T-helper 2 cell treated with Interferon-gamma antibody and Interleukin-4, amounts not matched to agents 100 ng/mL and 5 ng/mL, for 36 hours (primary cell): Measurements from ENCODE around the gene SEMA3F. TPM values are rescaled to one million over a fixed set of nuclear protein-coding genes. Genes with fewer than 3 reads are reported as not detected.

Experiments used
- intact Hi-C: fragments of 100-400 bp; cut with micrococcal nuclease; formaldehyde crosslinking; loops from one replicate; pipeline ENCODE4 v1.15.1; 2023
- total RNA-seq: library from RNA; stranded (reverse); gene quantifications from 2 replicates; pipeline ENCODE4 v1.2.3, GENCODE V29; 2022

SEMA3F gene
- total RNA-seq, 1 donor from 2014 or later, result 0.05 TPM

DNA sequence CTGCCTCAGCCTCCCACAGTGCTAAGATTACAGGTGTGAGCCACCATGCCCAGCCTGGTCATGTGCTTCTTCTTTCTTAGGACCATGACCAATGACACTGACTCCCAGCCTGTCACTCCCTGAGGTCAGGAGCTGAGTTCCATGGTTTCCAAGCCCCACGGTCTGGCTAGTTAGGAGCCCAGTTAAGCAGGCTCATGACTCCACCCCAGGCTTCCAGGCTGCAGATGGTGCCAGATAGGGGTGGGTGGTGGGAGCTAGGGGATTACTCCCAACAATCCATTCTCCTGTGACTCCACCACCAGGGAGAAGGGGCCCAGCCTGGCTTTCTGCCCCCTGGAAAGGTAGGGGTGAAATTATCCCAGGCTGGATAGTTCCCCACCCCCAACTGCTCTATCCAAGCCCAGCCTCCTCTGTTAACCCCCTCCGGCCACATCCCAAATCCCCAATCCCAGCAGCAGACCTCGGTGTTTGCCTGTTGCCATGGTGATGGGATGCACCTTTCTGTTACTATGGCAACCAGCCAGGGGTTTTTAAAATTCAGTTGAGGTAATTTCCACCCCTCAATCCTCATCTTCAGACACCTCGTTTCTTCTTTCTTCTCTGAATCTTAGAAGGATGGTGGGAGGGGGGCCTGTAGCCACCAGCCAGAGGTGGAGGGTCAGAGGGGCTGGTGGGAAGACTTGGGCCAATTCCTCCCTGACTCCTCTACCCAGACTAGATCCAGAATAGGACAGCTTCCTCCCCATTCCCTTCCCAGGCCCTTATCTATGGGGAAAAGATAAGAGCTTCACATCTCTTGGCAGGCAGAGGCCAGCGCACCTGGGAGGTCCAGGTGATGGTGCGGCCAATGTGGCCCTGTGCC lies 22.5 kb upstream of the SEMA3F start:
- intact Hi-C loops, result no loop called here

DNA sequence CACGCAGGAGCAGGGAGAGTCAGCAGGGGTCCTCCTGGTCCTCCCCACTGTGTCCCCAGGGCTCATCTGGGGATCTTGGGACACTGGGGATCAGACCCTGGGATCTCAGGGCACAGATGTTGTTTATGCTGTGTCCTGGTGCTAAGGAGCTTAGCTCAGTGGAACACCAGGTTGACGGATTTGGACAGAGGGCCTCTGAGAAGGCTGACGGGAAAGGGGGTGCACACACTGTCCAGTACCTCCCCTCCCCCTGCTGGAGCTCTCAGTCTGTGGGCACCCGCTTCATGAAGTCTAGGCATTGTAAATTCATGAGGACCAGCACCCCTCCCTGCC lies 21.9 kb upstream of the SEMA3F start:
- intact Hi-C loops, result no loop called here

DNA sequence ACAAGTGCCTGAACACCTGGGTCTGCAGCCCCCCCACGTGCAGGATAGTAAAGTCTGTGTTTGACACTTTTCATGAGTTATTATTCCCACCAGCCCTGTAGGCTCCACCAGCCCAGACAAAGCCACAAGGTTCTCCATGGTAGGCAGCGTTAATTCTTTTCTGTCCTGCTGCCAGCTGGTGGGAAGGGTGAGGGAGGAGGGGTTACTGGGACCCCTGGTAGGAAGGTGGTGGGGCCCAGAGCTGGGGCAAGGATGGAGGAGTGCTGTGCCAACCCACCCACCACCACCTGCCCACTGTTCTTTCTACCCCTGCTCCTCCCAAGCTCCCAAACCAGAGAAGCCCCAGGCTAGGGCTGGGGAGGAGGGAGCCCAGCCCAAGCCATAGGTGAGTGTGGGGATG lies 20.8 kb upstream of the SEMA3F start:
- intact Hi-C loops, result no loop called here

DNA sequence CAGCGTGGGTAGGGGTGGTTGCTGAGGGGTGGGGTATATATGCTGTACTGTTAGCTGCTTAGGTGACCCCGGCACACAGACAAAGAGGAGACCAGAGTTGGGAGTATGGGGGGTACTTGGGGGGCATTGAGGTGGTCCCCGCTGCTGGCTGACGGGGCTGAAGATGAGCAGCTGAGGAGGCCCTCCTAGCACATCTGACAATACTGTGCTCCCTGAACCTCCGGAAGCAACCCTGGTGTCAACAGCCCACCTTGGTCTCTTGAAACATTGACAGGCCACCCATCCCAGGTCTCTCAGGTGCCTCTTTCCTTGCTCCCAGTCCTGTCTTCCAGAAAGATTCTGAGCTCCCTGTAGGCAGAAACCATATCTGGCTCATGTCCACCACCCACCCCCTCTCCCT lies 19.2 kb upstream of the SEMA3F start:
- intact Hi-C loops, result no loop called here

DNA sequence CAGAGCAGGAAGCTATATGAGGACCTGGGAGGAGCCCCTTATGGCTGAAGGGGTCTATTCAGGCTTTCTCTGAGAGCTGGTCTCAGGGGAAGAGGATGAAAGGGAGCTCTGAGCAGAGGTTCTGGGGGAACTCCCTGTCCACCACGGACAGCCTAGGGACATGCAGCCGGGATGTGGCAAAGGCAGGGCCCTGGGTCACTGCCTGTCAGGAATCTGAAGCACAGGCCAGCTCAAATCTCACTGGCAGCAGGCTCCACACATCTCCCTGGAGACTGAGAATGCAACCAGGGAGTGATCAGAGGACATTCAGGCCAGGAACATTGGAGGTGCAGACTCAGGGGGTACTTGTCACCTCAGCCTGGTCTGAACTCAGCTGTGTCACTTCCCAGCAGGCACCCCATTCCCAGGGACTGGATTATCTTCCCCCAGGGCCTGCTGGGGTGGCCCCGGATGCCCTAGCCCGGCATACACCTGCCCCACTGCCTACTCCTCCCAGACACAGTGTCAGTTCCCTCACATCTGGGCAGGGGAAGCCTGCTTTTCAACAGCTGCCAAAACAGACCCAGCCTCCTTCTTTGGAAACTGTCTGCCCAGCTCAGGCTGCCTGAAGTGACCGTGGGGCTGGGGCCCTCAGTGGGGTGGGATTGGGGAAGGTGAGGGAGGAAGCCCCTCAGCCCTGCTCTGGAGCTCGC lies 18.3 kb upstream of the SEMA3F start:
- intact Hi-C loops, result no loop called here

DNA sequence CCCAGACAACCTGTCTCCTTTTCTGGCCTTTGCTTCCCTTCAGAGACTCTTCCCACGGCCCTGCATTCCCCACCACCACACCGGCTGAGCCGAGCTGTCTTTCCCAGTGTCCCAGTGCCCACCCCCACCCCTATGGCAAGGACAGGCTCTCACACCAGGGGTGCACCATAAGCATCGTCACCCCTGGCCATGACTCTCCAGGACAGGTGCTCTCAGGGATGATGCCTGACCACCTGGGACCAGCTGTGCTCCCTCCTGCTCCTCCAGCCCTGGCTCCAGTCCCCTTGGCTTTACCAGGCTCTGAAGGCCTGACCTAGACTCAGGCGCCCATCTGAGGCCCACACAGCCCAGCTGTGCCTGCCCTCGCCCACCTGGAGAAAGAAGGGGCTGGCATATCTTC lies 17.6 kb upstream of the SEMA3F start:
- intact Hi-C loops, result no loop called here

DNA sequence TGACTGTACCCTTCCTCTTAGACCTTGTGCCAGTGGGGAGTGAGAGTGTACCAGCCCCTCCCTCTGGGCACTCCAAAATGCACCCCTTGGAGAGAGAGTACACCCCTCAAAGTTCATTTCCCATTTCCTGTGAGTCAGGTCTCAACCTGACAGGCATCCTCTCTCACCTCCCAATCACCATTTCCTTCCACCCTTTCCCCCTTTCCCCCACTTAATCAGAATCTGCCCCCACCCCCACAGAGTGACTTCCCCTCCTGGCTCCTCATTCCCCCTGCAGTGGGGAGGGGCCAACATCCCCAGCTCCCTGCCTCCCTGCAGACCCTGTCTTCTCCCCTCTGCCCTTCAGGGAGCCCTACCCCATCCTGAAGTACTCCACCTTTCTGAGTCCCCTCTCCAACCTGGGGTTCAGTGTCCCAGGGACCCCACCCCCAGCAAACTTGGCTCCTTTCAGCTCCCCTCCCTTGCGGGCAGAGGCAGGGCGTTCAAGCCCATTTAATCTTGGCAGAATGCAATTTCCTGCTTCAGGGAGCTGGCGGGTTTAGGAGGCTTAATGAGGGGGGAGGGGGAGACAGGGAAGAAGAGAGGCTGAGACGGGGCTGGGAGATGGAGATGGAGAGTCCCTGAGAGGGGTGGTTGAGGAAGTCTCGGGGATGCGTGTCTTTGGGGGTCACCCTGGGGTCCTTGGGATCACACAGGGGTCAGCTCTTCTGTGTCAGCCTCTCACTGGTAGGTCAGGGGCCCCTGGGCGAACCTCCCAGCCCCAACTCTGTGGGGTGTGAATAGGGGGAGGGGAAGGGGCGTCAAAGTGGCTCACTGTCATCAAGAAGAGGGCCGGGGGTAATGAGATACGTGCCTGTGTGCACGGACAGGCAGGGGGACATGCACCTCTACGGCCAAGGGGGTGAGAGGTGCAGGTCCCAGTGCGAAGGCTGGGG lies 16.6 kb upstream of the SEMA3F start:
- intact Hi-C loops, result no loop called here

DNA sequence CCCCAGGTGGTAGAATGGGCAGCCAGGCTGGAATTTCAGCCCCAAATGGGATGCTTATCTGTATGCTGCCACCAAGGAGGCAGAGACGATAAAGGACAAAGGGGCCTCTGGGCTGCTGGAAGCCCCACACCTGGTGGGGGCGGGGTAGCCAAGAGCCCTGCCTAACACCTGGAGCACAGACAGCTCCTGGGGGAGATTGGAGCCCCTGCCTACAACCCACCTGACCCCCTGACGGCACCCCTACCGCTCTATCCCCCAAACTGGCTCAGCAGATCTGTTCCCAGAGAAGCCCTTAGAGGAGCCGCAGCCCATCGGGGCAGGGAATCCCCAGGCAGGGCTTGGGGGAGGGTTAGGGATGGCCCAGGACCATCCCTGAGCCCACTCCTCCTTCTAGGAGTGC lies 15.8 kb upstream of the SEMA3F start:
- intact Hi-C loops, result no loop called here

DNA sequence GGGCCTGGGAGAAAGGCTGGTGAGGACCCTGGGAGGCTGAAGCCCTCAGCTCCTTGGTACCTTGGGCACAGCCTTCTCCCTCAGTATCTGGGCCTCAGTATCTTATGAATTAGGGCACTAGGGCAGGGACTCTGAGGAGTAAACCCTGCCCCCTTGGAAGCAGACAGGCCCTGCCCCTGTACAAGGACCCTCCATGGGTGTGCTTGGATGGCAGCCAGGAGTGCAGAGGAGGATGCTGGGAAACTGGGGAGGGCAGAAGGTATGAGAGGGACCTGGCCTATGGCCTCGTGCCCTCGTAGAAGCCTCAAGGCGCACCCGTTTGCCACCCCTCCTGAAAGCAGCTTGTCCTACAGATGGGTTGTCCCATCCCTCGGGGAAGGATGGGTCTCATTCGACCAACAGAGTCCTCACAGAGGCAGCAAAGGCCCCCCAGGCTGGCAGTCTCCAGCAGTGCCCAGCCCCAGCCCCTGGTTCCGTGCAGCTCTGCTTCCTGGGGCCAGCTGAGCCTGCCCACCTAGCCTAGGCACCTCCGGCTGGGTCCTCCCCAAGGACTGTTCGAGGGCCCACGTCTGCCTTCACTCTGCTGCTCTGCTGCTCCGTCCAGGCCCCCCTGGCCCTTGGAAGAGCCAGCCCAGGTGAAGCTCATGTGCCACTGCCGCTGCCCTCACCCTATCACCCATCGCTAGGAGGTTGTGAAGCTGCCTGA lies 15.3 kb upstream of the SEMA3F start:
- intact Hi-C loops, result no loop called here

DNA sequence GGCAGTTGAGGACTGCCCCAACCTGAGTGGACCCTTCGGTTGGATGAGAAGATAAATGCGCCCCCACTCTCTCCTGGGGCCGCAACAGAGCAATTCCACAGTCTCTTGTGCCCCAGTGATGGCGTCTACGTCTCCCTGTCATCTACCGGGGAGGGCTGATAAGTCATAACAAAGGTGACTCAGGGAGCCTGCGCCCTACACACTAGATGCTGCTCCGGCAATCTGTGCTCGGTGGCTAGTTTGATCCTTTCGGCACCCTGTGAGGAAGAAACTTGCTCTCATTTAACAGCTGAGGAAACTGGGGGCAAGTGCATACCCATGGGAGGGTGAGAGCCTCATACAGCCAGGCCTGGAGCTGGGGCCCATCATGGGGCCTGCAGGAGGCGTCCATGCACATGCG lies 14.1 kb upstream of the SEMA3F start:
- intact Hi-C loops, result no loop called here

DNA sequence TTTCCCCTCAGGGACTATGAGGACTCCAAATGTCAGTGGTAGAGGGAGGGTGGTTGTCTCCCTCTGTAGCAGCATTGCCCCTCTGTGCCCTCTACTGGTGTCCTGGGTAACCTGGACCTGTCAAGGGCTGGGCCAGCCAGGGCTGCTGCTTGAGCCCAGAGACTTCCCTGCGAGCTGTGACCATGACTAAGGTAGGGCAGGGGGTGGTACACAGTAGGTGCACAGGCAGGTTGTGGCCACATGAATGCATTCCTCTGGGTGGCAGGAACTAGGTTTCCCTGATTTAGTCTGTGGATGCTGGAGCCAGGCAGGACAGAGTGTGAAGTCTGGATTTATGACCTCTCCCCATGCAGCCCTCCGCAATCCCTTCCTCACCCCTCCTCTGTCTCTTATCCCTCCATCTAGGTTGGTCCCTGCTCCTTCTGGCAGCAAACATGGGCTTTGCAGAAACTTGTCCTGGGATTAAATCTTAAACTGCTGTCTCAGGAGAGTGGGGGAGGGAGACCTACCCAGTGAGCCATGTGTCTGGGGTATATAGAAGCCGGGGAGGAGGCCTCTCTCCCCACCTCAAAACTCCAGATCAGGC lies 8.7 kb upstream of the SEMA3F start:
- intact Hi-C loops, result no loop called here

DNA sequence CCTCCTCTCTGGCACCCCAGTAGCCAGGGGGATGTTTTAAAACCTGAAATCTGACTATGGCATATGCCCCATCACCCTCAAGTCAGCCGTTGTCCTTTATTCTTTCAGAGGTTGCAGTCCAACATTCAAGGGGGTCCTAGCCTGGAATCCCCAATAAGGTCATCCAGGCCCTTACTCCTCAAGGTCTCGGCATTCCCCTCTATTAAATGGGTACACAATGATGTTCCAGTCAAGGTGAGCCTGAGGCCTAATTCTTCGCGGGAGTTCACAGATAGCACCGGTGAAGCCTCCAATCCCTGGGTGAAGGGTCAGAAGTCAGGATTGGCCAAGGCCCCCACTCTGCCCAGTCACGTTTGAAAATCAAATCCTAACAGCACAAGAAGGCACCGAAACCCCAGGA lies 8.1 kb upstream of the SEMA3F start:
- intact Hi-C loops, result no loop called here

DNA sequence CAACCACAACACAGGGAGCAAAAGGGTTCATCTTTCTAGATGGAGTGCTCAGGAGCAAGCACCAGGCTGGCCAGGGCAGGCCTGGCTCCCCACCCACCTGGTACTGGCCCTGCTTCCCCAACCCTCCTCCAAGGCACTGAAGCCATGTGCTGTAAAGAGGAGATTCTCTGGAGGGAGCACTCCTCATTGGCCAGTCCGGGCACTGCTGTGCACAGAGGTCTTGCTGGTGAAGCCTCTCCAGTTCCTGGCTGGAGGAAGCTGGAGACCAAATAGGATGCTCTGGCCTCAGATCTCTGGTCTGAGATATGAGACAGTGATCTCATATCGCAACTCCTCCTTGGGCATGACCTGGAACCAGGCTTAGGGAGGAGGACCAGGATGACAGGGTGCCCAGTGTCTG lies 7.7 kb upstream of the SEMA3F start:
- intact Hi-C loops, result no loop called here

DNA sequence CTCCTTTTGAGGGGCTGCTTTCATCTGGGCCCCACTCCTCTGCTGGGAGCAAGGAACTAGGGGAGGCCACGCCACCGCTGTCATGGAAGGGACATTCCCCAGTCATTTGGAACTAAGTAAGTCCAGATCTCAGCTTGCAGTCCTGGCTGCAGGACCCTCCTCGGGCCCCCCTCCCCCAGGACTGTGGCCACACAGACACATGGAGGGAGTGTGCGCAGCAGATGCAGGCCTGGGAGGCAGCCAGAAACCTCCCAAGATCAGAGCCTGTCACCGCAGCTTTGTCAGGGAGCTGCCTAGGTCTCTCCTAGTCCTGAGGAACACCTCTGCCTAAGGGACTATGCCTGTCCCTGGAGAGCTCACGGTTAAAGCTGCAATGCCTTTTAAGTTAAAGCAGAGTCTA lies 7.3 kb upstream of the SEMA3F start:
- intact Hi-C loops, result no loop called here

DNA sequence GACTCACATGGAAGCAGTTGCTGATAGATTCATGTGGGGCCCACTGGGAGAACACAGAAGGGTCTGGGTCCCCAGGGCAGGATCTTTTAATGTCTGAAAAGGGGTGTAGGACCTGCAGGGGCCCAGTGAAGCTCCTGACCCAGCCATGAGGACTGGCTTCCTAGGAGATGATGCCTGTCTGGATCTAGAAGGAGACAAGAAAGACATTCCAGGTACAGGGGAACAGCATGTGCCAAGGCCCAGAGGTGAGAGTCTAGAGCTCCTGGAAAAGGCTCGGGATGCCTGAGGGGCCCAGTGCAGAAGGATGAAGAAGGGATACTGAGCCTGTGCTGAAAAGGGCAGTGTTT lies 4.7 kb upstream of the SEMA3F start:
- intact Hi-C loops, result no loop called here

DNA sequence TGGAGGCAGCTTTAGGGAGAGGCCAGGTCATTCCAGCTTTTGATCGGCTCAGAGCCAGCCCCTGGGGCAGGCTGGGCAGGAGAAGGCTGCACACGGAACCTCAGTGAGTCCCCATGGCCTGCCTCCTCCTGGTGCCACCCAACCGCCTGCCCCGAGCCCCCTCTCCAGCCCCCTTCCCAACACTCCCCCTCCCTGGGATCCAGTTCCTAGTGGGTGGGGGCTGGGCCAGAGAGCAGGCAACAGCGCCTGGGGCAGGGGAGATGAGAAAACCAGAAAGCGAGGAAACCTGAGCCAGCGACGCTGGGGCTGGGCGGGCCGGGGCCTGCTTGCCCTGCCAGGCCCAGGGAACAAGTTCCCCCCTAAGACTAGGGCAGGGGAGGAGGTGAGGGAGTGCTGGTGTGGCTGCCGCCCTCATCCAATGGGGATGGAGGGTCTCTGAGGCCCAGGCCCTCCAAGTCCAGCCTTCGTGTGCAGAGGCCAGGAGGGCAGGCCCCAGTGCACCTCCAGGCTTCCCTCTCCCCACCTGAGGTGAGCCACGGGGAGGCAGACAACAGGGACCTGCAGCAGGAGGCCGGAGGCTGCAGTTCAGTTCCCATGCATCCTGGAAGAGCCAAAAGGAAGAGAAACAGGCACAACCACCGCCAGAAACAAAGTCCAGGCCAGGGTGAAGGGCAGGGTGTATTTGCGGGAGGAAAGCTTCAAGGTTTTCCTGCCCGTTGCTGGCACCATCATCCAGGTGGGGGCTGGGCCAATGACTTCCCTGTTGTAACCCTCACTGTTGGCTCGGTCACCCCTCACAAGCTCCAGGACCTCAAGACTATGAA lies 4.0 kb upstream of the SEMA3F start:
- intact Hi-C loops, result no loop called here

DNA sequence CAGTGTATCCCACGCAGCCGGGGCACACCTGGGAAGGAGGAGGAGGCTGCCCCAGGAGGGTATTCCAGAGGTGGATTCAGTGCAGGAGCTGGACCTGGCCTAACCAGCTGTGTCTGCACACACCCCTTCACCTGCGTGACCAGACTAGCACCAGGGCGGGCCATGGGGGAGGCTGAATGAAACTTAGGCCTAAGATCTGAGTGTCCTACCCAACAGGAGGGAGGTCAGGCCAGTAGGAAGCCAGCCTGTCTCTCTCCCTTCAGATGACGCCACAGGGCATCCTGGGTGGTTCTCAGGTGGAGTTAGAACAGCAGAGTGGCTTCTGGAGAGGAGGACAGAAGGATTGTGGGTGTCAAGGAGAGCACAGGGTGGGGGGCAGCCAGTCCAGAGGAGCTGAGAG lies 3.4 kb upstream of the SEMA3F start:
- intact Hi-C loops, result no loop called here

DNA sequence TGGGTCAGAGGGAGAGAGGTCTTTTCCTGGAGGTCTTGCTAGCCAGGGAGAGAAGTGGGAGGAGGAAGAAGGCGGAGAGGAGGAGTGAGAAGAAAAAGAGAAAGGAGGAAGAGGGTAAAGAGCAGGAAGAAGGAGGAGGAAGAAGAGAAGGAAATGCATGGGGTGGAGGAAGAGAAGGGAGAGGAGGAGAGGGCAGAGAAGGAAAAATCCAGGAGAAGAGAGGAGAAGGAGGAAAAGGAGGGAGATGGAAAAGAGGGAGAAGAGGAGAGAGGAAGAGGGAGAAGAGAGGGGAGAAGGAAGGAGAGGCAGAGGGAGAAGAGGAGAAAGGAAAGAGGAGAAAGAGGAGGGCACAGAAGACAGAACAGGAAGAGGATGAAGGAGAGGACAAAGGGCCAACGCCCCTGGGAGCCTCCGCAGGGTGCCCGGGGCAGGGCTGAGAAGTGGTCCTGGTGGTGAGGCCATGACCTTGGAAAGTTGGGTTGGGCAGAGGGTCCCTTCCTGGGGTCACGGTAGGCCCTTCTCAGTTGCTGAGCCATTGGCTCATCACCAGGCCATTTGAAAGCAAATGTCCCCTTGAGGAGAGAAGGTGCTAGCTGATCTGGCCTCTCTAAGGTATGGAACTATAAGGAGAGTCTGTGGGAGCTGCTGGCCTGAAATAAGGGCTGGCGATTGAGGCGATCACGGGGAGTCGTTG lies 1.2 kb upstream of the SEMA3F start:
- intact Hi-C loops, result no loop called here

DNA sequence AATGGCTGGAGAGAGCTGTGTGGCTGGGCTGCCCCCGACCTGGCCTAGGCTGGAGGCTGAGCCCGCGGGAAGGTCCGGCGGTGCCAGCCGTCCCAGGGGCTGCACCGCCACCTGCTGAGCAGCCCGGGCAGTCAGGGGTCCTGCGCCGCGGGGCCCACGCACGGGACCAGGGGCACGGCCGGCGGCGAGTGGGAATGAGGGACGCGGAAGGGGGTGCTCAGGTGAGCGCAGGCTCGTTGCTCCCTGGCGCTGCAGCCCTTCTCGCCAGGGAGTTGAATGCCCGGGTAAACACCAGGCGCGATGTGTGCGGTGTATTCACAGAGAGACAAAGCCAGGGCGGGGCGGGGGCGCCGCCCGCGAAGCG lies 666 bp upstream of the SEMA3F start:
- intact Hi-C loops, result no loop called here

DNA sequence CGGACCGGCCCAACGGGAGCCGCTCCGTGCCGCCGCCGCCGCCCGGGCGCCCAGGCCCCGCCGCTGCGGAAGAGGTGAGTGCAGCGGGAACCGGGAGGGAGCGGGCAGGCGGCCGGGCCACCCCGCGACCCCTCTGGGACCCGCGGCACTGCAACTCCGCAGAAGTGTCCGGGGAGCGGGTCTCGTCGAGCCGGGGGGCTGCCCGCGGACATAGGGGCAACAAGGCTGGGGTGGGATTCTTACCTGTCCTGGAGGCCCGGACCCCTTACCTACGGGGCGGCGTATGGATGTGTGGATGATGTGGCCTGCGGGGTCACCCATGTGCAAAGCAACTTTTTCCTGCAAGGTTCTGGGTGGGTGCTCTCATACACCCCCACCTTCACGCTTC lies 361 bp downstream of the SEMA3F start:
- intact Hi-C loops, result no loop called here
